Activated T-helper 17 cell treated with anti-CD3 and anti-CD28 coated beads, Interleukin-2, amount 50 U/mL, for 72 hours (primary cell): Measurements from ENCODE around the gene LYSET. TPM values are rescaled to one million over a fixed set of nuclear protein-coding genes. Genes with fewer than 3 reads are reported as not detected.
"Not testable (repeated sequence)": the region's sequence is repeated elsewhere in the genome, so short reads cannot be mapped to it uniquely, and the experiment has no call there.

ENCODE experiments used
- ATAC-seq: fragments of 150-1000 bp; cut with Tn5 transposase; replicated peaks from 2 replicates; pipeline ENCODE4 v1.10.0; 2021; ENCODE audit warnings: mild to moderate bottlenecking, moderate library complexity
- H3K27ac Mint-ChIP-seq: one replicate; pipeline ENCODE4 v1.8.0; 2022; ENCODE audit warnings: mixed read lengths
- H3K27me3 Mint-ChIP-seq: one replicate; pipeline ENCODE4 v1.8.0; 2022; ENCODE audit warnings: mixed read lengths
- H3K36me3 Mint-ChIP-seq: one replicate; pipeline ENCODE4 v1.8.0; 2022; ENCODE audit warnings: low read depth, mild to moderate bottlenecking, mixed read lengths
- H3K4me1 Mint-ChIP-seq: one replicate; pipeline ENCODE4 v1.8.0; 2022; ENCODE audit warnings: mixed read lengths
- H3K4me3 Mint-ChIP-seq: one replicate; pipeline ENCODE4 v1.8.0; 2022; ENCODE audit warnings: mild to moderate bottlenecking, mixed read lengths
- H3K9me3 Mint-ChIP-seq: one replicate; pipeline ENCODE4 v1.8.0; 2022; ENCODE audit warnings: mixed read lengths
- total RNA-seq, 2 donors: library from RNA; stranded (reverse); gene quantifications; one replicate each; pipeline ENCODE4 v1.2.3, GENCODE V29; 2022

Gene LYSET
- total RNA-seq, 2 donors from 2014 or later: 10.2 to 17.2 TPM

DNA sequence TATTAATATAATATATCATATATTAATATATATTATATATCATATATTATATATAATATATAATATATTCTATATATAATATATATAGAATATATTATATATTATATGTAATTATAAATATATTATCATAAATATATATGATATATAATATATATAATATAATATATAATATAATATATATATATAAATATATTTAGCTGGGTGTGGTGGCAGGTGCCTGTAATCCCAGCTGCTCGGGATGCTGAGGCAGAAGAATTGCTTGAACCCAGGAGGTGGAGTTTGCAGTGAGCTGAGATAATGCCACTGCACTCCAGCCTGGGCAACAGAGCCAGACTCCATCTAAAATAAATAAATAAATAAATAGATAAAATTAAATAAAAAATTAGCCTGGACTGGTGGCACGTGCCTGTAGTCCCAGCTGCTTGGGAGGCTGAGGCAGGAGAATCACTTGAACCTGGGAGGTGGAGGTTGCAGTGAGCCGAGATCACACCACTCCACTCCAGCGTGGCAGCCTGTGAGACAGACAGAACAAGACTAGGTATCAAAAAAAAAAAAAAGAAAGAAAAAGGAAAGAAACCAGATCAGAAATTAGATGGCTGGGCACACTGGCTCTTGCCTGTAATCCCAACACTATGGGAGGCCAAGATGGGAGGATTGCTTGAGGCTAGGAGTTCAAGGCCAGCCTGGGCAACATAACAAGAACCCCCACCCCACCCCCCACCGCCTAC lies 25.3 kb upstream of the LYSET start:
- not testable (repeated sequence) for H3K4me1 Mint-ChIP-seq, H3K36me3 Mint-ChIP-seq, H3K27me3 Mint-ChIP-seq, H3K9me3 Mint-ChIP-seq, H3K4me3 Mint-ChIP-seq, H3K27ac Mint-ChIP-seq
- ATAC-seq: peak; percentile 48

DNA sequence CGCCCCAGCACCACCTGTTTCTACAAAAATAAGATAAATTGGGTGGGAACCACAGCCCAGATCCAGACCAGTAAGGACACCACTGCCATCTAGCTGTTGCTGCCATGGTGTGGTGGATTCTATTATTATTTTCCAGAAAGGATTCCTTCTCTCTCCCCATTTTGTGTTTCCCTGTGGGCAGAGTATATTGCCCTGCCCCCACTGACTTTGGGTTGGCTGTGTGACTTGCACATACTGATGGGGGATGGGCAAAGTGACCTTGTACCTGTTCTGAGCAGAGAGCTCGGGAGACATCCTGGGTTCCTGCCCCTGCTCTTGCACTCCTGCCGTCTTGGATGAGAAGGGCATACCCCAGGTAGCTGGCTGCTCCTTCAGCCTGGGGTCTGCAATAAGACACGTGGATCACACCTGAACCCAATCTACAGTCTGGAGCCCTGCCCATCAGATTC lies 24.7 kb upstream of the LYSET start:
- Mint-ChIP-seq H3K9me3 (no peaks in the 10 kb centered on the region), H3K27ac (no peak overlapping the region), H3K4me1 (no peaks in the 10 kb centered on the region), H3K36me3 (no peaks in the 10 kb centered on the region), H3K27me3 (no peaks in the 10 kb centered on the region), H3K4me3 (no peak overlapping the region)
- peak; percentile 44 for ATAC-seq

DNA sequence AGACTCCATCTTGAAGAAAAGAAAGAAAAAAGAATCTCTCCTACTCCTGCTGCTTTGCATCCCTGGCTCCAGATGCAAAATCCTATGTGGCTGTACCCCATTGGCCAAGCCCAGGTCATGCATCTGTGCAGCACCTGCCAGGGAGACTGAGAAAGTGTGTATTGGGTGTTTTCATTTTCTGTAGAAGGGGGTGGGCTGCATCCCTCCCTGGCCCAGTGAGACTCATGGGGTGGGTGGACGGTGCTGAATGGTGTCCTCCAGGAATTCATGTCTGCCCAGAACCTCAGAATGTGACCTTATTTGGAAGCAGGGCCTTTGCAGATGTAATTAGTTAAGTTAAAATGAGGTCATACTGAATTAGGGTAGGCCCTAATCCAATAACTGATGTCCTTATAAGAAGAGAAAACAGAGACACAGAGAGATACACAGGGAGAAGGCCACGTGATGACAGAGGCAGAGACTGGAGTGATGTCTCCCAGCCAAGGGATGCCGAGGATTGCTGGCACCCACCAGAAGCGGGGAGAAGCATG lies 23.6 kb upstream of the LYSET start:
- ATAC-seq: no peak

DNA sequence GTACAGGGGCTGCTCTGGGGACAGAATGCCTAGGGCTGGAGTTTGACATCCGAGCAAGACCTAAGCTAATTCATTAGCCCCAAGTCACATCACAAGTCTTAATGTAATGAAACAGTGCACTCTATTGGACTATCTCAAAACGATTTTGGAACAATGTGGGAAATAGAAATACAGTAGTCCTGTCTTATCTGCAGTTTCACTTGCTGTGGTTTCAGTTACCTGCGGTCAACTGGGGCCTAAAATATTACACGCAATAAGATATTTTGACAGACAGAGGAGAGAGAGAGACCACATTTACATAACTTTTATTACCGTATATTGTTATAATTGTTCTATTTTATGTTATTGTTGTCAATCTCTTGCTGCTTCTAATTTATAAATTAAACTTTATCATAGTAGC lies 21.6 kb upstream of the LYSET start:
- H3K4me1 Mint-ChIP-seq: no peaks in the 10 kb centered on the region
- ATAC-seq: no peak
- H3K36me3 Mint-ChIP-seq: no peaks in the 10 kb centered on the region
- no peaks in the 10 kb centered on the region for H3K9me3 Mint-ChIP-seq
- H3K27me3 Mint-ChIP-seq: no peaks in the 10 kb centered on the region
- no peak overlapping the region for H3K4me3 Mint-ChIP-seq
- no peak overlapping the region for H3K27ac Mint-ChIP-seq

More for the DNA sequence above, 23.6 kb upstream of the LYSET start:
- Mint-ChIP-seq H3K4me1 (no peaks in the 10 kb centered on the region), H3K27me3 (no peaks in the 10 kb centered on the region), H3K9me3 (no peaks in the 10 kb centered on the region), H3K27ac (no peak overlapping the region), H3K36me3 (no peaks in the 10 kb centered on the region), H3K4me3 (no peak overlapping the region)

DNA sequence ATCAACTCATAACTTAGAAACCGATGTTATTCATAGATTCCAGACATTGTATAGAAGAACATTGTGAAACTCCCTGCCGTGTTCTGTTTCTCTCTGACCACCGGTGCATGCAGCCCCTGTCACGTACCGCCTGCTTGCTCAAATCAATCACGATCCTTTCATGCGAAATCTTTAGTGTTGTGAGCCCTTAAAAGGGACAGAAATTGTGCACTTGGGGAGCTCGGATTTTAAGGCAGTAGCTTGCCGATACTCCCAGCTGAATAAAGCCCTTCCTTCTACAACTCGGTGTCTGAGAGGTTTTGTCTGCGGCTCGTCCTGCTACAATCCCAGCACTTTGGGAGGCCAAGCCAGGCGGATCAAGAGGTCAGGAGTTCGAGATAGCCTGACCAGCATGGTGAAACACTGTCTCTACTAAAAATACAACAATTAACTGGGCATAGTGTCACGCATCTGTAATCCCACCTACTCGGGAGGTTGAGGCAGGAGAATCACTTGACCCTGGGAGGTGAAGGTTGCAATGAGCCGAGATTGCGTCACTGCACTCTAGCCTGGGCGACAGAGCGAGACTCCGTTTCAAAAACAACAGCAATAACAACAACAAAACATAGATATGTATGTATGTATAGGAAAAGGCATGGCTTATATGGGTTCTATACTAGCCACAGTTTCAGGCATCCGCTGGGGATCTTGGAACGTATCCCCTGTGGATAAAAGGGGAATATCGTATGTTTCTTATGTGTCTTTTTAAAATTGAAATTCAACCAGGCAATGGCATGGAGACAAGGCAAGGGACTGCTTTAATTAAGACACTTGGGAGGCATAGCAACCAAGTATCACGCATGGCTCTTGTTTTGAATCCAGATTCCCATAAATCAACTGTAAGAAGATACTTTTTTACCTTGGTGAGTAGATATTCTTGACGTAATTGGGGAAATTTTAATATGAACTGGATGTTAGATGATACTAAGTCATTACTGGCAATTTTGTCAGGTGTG lies 19.5 kb upstream of the LYSET start:
- ATAC-seq, H3K27ac Mint-ChIP-seq, H3K4me3 Mint-ChIP-seq, H3K4me1 Mint-ChIP-seq, H3K9me3 Mint-ChIP-seq, H3K36me3 Mint-ChIP-seq, H3K27me3 Mint-ChIP-seq: not testable (repeated sequence)

DNA sequence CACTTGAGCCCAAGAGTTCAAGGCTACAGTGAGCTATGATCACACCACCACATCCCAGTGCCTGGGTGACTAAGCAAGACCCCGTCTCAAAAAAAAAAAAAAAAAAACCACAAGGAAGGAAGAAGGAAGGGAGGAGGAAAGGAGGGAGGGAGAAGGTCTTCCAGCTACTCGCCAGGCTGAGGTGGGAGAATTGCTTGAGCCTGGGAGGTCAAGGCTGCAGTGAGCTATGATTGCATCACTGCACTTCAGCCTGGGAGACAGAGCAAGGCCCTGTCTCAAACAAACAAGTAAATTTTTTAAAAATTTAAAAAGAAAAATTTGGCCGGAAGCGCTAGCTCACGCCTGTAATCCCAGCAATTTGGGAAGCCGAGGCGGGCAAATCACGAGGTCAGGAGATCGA lies 16.5 kb upstream of the LYSET start:
- not testable (repeated sequence) for ATAC-seq, H3K9me3 Mint-ChIP-seq, H3K36me3 Mint-ChIP-seq, H3K4me3 Mint-ChIP-seq, H3K27me3 Mint-ChIP-seq, H3K4me1 Mint-ChIP-seq, H3K27ac Mint-ChIP-seq

DNA sequence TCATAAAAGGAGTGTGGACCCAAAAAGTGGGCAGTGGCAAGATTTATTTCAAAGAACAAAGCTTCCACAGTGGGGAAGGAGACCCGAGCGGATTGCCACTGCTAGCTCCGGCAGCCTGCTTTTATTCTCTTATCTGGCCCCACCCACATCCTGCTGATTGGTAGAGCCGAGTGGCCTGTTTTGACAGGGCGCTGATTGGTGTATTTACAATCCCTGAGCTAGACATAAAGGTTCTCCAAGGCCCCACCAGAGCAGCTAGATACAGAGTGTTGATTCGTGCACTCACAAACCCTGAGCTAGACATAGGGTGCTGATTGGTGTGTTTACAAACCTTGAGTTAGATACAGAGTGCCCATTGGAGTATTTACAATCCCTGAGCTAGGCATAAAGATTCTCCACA lies 15.5 kb upstream of the LYSET start:
- not testable (repeated sequence) for H3K27me3 Mint-ChIP-seq

DNA sequence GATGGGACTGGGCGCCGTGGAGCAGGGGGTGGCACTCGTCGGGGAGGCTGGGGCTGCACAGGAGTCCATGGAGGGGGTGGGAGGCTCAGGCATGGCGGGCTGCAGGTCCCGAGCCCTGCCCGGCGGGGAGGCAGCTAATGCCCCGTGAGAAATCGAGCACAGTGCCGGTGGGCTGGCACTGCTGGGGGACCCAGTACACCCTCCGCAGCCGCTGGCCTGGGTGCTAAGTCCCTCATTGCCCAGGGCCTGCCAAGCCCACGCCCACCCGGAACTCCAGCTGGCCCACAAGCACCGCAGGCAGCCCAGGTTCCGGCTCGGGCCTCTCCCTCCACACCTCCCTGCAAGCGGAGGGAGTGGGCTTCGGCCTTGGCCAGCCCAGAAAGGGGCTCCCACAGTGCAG lies 15.0 kb upstream of the LYSET start:
- not testable (repeated sequence) for H3K36me3 Mint-ChIP-seq, H3K4me1 Mint-ChIP-seq, H3K27me3 Mint-ChIP-seq, H3K27ac Mint-ChIP-seq, H3K4me3 Mint-ChIP-seq, ATAC-seq, H3K9me3 Mint-ChIP-seq

More for the DNA sequence above, 15.5 kb upstream of the LYSET start:
- not testable (repeated sequence) for H3K36me3 Mint-ChIP-seq, H3K9me3 Mint-ChIP-seq, H3K4me3 Mint-ChIP-seq, ATAC-seq, H3K4me1 Mint-ChIP-seq, H3K27ac Mint-ChIP-seq

DNA sequence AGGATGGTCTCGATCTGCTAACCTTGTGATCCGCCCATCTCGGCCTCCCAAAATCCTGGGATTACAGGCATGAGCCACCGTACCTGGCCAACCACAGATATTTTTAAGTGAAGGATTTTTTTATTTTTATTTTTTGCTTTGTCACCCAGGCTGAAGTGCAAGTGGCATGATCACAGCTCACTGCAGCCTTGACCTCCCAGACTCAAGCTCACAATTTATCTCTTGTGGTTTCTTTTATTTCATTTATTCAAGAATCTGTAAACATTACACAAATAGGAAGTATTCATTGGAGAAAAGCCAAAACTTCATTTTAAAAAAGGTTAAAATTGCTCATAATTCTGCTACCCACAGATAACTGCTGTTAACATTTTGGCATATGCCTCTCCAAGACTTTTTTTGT lies 13.7 kb upstream of the LYSET start:
- Mint-ChIP-seq H3K36me3 (no peaks in the 10 kb centered on the region), H3K27me3 (no peaks in the 10 kb centered on the region), H3K9me3 (no peaks in the 10 kb centered on the region), H3K4me1 (no peaks in the 10 kb centered on the region), H3K4me3 (no peak overlapping the region), H3K27ac (no peak overlapping the region)
- no peak for ATAC-seq

DNA sequence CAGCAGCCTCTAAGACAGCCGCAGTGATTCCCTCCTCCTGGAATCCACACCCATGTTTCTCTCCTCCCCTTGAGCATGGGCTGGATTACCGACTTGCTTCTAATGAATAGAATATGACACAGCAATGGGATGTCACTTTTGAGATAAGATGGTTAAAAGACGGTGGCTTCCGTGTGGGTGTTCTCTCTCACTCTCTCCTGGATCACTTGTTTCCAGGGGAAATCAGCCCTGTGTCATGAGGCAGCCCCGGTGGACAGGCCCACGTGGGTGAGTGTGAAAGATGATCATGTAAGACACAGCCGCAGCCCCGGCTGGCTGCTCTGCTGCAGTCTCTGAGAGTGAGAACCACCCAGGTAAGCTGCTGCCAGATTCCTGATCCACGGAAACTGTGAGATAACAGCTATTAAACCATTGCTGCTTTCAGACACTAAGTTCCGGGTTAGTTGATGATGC lies 11.1 kb upstream of the LYSET start:
- Mint-ChIP-seq H3K4me3 (no peak overlapping the region), H3K36me3 (no peaks in the 10 kb centered on the region), H3K27ac (no peak overlapping the region), H3K27me3 (no peaks in the 10 kb centered on the region), H3K9me3 (no peaks in the 10 kb centered on the region), H3K4me1 (no peaks in the 10 kb centered on the region)
- peak; percentile 76 for ATAC-seq

DNA sequence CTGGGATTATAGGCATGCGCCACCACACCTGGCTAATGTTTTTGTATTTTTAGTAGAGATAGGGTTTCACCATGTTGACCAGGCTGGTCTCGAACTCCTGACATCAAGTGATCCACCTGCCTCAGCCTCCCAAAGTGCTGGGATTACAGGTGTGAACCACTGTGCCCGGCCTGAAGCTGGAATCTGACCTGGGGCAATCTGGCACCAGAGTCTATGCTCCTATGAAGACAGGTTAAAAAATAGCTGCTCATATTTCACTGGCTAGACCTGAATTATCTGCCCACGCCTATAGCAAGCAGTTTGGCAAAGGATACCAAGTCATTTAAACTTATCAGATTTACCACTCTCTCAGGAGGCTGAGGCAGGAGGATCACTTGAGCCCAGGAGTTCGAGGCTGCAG lies 10.4 kb upstream of the LYSET start:
- not testable (repeated sequence) for H3K9me3 Mint-ChIP-seq, ATAC-seq, H3K4me1 Mint-ChIP-seq, H3K4me3 Mint-ChIP-seq, H3K27ac Mint-ChIP-seq, H3K27me3 Mint-ChIP-seq, H3K36me3 Mint-ChIP-seq

DNA sequence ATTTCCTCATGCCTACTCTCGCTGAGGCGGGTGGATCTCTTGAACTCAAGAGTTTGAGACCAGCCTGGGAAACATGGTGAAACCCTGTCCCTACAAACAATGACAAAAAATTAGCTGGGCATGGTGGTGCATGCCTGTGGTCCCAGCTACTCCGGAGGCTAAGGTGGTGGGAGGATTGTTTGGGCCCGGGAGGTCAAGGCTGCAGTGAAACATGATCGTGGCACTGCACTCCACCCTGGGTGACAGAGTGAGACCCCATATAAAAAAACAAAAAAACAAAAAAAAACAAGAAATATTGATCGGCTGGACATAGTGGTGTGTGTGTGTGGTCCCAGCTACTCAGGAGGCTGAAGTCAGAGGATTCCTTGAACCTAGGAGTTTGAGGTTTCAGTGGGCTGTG lies 9.6 kb upstream of the LYSET start:
- H3K27me3 Mint-ChIP-seq: no peaks in the 10 kb centered on the region
- no peaks in the 10 kb centered on the region for H3K36me3 Mint-ChIP-seq
- ATAC-seq: no peak
- H3K4me3 Mint-ChIP-seq: no peak overlapping the region
- no peak overlapping the region for H3K27ac Mint-ChIP-seq
- H3K9me3 Mint-ChIP-seq: no peaks in the 10 kb centered on the region
- no peaks in the 10 kb centered on the region for H3K4me1 Mint-ChIP-seq

DNA sequence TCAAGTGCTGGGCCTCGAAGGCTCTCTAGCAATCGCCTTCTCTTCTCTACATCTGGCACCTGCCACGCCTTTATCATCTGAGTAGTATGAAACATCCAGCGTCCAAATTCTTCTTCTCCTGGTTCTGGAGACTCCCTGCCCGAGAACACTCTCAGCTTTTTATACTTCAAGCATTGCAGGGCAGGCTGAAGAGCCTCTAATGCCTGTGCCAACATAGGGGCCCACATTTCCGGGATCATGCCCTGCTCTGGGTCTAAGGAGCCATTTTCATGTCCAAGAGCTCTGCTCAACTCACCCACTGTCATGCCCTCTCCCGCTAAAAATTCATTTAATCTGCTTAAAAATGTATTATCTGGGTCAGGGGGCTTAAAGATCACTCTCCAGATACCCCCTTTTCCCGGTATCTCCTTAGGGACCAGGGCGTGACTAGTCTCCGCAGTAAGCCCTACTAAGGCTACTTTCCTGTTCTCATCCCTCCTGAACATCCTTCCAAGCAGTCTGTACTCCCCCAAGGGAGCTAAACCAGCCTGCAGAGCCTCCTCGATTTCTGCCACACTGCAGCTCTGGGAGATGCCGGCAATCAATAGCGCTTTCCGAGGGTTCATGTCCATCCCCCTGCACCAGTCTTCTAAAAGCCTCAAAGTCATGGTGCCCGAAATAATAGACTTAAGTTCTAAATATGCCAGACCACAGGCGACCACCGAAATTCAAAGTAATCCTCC lies 1.4 kb upstream of the LYSET start:
- no peak for ATAC-seq
- Mint-ChIP-seq H3K4me1 (peaks cover 29% of the 10 kb centered on the region), H3K9me3 (no peaks in the 10 kb centered on the region), H3K27ac (peak overlapping the region; percentile 90), H3K4me3 (peak overlapping the region; percentile 91), H3K36me3 (peaks cover 45% of the 10 kb centered on the region), H3K27me3 (no peaks in the 10 kb centered on the region)

DNA sequence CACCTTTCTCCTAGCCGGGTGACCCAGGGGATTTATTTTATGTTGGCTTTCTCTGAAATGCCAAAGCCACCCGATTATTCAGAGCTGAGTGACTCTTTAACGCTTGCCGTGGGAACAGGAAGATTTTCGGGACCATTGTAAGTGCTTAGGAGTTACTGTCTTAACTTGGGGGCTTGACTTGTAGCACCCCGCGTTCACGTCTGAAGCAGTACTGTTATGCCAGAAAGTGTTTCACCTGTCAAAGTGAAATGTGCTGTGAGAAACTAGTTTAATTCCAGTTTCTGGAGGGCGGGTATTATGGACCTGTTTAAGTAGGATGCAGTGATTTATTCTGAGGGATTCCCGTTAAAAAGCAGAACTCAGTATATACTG lies 218 bp downstream of the LYSET start:
- ATAC-seq: no peak
- Mint-ChIP-seq H3K4me1 (peaks cover 34% of the 10 kb centered on the region), H3K27ac (peak overlapping the region; percentile 88), H3K9me3 (no peaks in the 10 kb centered on the region), H3K27me3 (no peaks in the 10 kb centered on the region), H3K4me3 (peak overlapping the region; percentile 91), H3K36me3 (peaks cover 58% of the 10 kb centered on the region)
